Tibial artery (tissue), 4 donors: ENCODE measurements around the gene CKS2.
"Not testable (repeated sequence)": the region's sequence is repeated elsewhere in the genome, so short reads cannot be mapped to it uniquely, and the experiment has no call there.

ENCODE experiments used
- DNase-seq, 2 donors: peaks; one replicate each; pipeline ENCODE4 v3.0.0-alpha.2; 2019
- H3K27ac ChIP-seq, 2 donors: fragments of 200-600 bp; sonication (generic) in 1 of 2; 1 replicate in 1 of 2; 2 replicates in 1 of 2; pipeline ENCODE4 v1.5.1; 2018 to 2019; ENCODE audit warnings: mild to moderate bottlenecking in 1 of 2
- H3K27me3 ChIP-seq, 2 donors: fragments of 200-600 bp; sonication (generic) in 1 of 2; one replicate each; pipeline versions ENCODE4 v1.5.1 to v1.6.0; 2016 to 2019
- H3K36me3 ChIP-seq, 3 donors: fragments of 200-600 bp; sonication (generic) in 2 of 3; one replicate each; pipeline ENCODE4 v1.5.1; 2016 to 2019; ENCODE audit warnings: mild to moderate bottlenecking in 2 of 3
- H3K4me1 ChIP-seq, 4 donors: fragments of 200-600 bp; sonication (generic) in 2 of 4; 1 replicate in 3 of 4; 2 replicates in 1 of 4; pipeline ENCODE4 v1.5.1; 2016 to 2019
- H3K4me3 ChIP-seq, 2 donors: fragments of 200-600 bp; sonication (generic) in 1 of 2; 1 replicate in 1 of 2; 2 replicates in 1 of 2; pipeline ENCODE4 v1.5.1; 2018 to 2019; ENCODE audit warnings: mild to moderate bottlenecking in 2 of 2
- H3K9me3 ChIP-seq, 3 donors: fragments of 200-600 bp; sonication (generic) in 1 of 3; one replicate each; pipeline ENCODE4 v1.5.1; 2016 to 2019
- intact Hi-C: fragments of 100-400 bp; cut with DNase I; formaldehyde crosslinking; loops from one replicate; pipeline ENCODE4 v1.15.0; 2023; ENCODE audit warnings: low total_unique reads
- TF ChIP-seq, protein P1 (sequence below), 2 experiments: fragments of 200-600 bp in 1 of 2; fragments of 450-650 bp in 1 of 2; IDR thresholded peaks; one replicate each; pipeline ENCODE4 v1.5.1; 2017 to 2019; ENCODE audit warnings: antibody characterized with exemption in 2 of 2, mild to moderate bottlenecking in 1 of 2, moderate library complexity in 1 of 2

Gene CKS2

DNA sequence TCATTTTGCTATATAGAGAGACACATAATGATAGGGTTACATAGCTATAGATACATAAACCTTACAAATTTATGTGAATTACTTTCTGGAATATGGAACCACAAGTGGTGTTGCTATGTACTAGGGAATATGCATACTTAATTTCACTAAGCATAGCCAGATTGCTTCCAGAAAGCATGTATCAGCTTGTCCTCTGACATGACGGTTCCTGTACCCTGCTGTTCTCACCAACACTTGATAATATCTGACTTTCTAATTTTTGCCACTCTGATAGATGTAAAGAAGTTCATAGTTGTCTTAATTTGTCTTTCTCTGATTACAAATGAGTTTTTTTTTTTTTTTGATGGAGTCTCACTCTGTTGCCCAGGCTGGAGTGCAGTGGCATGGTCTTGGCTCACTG lies 18.0 kb upstream of the CKS2 start:
- no peaks in the 10 kb centered on the region for H3K36me3 ChIP-seq
- intact Hi-C loops: no loop called here
- no peaks in the 10 kb centered on the region for H3K4me1 ChIP-seq
- no peak for DNase-seq
- H3K9me3 ChIP-seq: no peaks in the 10 kb centered on the region
- no peak overlapping the region for H3K27ac ChIP-seq
- H3K4me3 ChIP-seq: no peak overlapping the region
- TF ChIP-seq, protein P1, sequence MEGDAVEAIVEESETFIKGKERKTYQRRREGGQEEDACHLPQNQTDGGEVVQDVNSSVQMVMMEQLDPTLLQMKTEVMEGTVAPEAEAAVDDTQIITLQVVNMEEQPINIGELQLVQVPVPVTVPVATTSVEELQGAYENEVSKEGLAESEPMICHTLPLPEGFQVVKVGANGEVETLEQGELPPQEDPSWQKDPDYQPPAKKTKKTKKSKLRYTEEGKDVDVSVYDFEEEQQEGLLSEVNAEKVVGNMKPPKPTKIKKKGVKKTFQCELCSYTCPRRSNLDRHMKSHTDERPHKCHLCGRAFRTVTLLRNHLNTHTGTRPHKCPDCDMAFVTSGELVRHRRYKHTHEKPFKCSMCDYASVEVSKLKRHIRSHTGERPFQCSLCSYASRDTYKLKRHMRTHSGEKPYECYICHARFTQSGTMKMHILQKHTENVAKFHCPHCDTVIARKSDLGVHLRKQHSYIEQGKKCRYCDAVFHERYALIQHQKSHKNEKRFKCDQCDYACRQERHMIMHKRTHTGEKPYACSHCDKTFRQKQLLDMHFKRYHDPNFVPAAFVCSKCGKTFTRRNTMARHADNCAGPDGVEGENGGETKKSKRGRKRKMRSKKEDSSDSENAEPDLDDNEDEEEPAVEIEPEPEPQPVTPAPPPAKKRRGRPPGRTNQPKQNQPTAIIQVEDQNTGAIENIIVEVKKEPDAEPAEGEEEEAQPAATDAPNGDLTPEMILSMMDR (IDR thresholded peaks at IDR 0.05): no peak
- no peaks in the 10 kb centered on the region for H3K27me3 ChIP-seq

GRCh38 chr9:89295400-89295799 lies 15.6 kb upstream of the CKS2 start:
- Histone ChIP-seq H3K36me3 (no peaks in the 10 kb centered on the region), H3K9me3 (no peaks in the 10 kb centered on the region), H3K4me3 (no peak overlapping the region), H3K4me1 (no peaks in the 10 kb centered on the region), H3K27ac (no peak overlapping the region), H3K27me3 (no peaks in the 10 kb centered on the region)
- TF ChIP-seq, protein P1 (IDR thresholded peaks at IDR 0.05): no peak
- DNase-seq: no peak
- intact Hi-C loops: no loop called here

- H3K36me3 ChIP-seq, DNase-seq, H3K27me3 ChIP-seq, H3K4me1 ChIP-seq, intact Hi-C loops, H3K9me3 ChIP-seq, H3K4me3 ChIP-seq, H3K27ac ChIP-seq: not testable (repeated sequence)
These were observed 9.0 kb upstream of the CKS2 start for GRCh38 chr9:89301996-89302395.

DNA sequence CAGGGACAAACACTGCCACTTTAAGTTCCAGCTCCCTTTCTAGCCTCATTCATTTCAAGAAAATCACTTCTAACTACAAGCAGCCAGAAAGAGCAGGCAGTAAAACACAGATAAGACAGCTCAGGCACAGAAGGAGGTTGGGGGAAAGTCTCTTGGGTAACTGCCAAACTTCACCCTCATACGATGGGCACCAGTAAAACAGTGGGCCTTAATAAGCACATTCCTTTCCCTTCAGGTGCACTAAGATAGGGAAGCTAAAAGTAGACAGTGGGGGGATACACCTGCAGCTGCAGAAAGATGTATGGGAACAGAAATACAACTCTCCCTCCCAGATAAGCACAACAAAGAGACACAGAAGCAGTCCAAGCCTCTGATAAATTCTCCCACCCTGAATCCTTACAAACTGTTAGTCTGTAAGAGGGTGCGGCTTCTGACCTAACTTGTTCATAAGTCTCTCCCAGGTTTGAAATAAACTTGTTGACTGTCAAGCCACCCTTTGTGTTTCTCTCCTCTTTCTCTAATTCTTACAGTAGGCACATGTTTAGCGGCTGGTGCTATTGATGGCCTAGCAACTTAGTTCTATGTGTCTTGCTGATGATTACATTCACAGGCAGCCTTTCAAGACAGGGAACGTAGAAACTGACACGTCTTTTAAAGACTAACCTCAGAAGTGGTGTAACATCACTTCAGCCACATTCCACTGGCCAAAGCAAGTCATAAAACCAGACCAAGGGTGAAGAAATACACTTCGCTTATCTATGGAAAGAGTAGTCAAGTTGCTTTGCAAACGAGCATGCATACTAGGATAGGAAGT lies 6.8 kb upstream of the CKS2 start:
- H3K4me3 ChIP-seq: no peak overlapping the region
- no peaks in the 10 kb centered on the region for H3K9me3 ChIP-seq
- H3K27me3 ChIP-seq: no peaks in the 10 kb centered on the region
- peaks cover 0 to 9% (median 0%) of the 10 kb centered on the region in 3 donors for H3K36me3 ChIP-seq
- TF ChIP-seq, protein P1 (IDR thresholded peaks at IDR 0.05): no peak
- no peak for DNase-seq
- H3K4me1 ChIP-seq: no peaks in the 10 kb centered on the region
- H3K27ac ChIP-seq: no peak overlapping the region
- intact Hi-C loops: no loop called here

DNA sequence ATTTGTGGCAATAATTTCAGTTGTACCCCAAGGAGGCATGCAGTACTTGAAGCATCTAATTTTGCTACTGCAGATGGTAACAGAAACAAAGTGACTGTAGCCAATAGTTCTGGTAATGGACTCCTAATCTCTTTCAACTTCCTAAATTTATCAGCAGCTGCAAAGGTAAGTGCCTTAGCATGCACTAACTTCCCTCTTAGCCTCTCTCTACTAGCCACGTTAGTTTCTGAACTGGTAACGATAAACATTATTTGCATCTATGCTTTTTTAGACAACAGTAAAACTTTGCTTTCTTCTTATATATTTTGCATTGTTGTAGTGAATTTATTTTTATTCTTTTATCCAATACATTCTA lies 6.2 kb upstream of the CKS2 start:
- DNase-seq: no peak
- Histone ChIP-seq H3K36me3 (peaks cover 0 to 9% (median 0%) of the 10 kb centered on the region in 3 donors), H3K27ac (no peak overlapping the region), H3K27me3 (no peaks in the 10 kb centered on the region), H3K4me3 (no peak overlapping the region), H3K4me1 (peaks cover 0 to 6% (median 4%) of the 10 kb centered on the region in 4 donors), H3K9me3 (no peaks in the 10 kb centered on the region)
- intact Hi-C loops: no loop called here
- TF ChIP-seq, protein P1 (IDR thresholded peaks at IDR 0.05): no peak

DNA sequence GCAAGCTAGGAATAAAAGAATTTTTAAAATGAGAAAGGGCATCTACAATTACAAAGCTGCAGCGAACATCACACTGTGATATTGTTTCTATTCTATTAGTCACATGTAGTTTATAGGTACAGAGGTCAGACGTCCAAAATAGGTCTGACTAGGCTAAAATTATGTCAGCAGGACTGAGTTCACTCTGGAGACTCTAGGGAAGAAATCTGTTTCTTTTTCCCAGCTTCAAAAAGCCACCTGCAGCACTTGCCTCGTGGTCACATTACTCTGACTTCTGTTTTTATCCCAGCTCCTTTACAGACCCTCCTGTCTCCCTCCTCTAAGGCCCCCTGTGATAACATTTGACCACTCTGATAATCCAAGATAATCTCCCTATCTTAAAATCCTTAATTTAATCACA lies 5.1 kb upstream of the CKS2 start:
- DNase-seq: no peak
- TF ChIP-seq, protein P1 (IDR thresholded peaks at IDR 0.05): no peak
- Histone ChIP-seq H3K27ac (no peak overlapping the region), H3K4me3 (no peak overlapping the region), H3K36me3 (peaks cover 0 to 9% (median 0%) of the 10 kb centered on the region in 3 donors), H3K9me3 (no peaks in the 10 kb centered on the region), H3K27me3 (no peaks in the 10 kb centered on the region), H3K4me1 (peaks cover 0 to 8% (median 5%) of the 10 kb centered on the region in 4 donors)
- intact Hi-C loops: no loop called here
